HEK293 (cell line): Measurements from ENCODE around the gene DUSP22.

Source experiments
- KLF10 ChIP-seq: fragments of 450-650 bp; IDR thresholded peaks from 2 replicates; pipeline ENCODE4 v1.5.1; 2018; ENCODE audit warnings: missing biosample characterization, mild to moderate bottlenecking, missing genetic modification characterization
- ZNF121 ChIP-seq: fragments of 450-650 bp; formaldehyde crosslinking; IDR thresholded peaks from 2 replicates; pipeline ENCODE4 v1.5.1; 2016; ENCODE audit warnings: missing biosample characterization, missing genetic modification characterization
- ZNF221 ChIP-seq: fragments of 450-650 bp; formaldehyde crosslinking; IDR thresholded peaks from 2 replicates; pipeline ENCODE4 v1.5.1; 2017; ENCODE audit warnings: missing biosample characterization, missing genetic modification characterization, borderline replicate concordance
- ZNF292 ChIP-seq: fragments of 450-650 bp; formaldehyde crosslinking; IDR thresholded peaks from 2 replicates; pipeline ENCODE4 v1.5.1; 2016; ENCODE audit warnings: low read depth, missing biosample characterization, missing genetic modification characterization, borderline replicate concordance
- ZNF324 ChIP-seq: fragments of 450-650 bp; formaldehyde crosslinking; IDR thresholded peaks from 2 replicates; pipeline ENCODE4 v1.5.1; 2016; ENCODE audit warnings: missing biosample characterization, missing genetic modification characterization
- ZNF561 ChIP-seq: fragments of 450-650 bp; IDR thresholded peaks from 2 replicates; pipeline ENCODE4 v1.5.1; 2018; ENCODE audit warnings: missing biosample characterization, missing genetic modification characterization, borderline replicate concordance
- ZNF571 ChIP-seq: fragments of 450-650 bp; formaldehyde crosslinking; IDR thresholded peaks from 2 replicates; pipeline ENCODE4 v1.5.0; 2017; ENCODE audit warnings: missing biosample characterization, missing genetic modification characterization
- ZNF837 ChIP-seq: fragments of 450-650 bp; formaldehyde crosslinking; IDR thresholded peaks from 2 replicates; pipeline ENCODE4 v1.5.1; 2016; ENCODE audit warnings: missing biosample characterization, missing genetic modification characterization
- TF ChIP-seq, protein P1 (sequence below): fragments of 450-650 bp; formaldehyde crosslinking; IDR thresholded peaks from 2 replicates; pipeline ENCODE4 v1.5.1; 2016; ENCODE audit warnings: missing biosample characterization, missing genetic modification characterization
- TF ChIP-seq, protein P2 (sequence below): fragments of 450-650 bp; formaldehyde crosslinking; IDR thresholded peaks from 2 replicates; pipeline ENCODE4 v1.5.1; 2016; ENCODE audit warnings: missing biosample characterization, missing genetic modification characterization
- TF ChIP-seq, protein P3 (sequence below): fragments of 450-650 bp; formaldehyde crosslinking; IDR thresholded peaks from 2 replicates; pipeline ENCODE4 v1.5.1; 2016; ENCODE audit warnings: missing biosample characterization, missing genetic modification characterization, low read depth
- TF ChIP-seq, protein P4 (sequence below): sonication (generic); formaldehyde crosslinking; IDR thresholded peaks from 2 replicates; pipeline ENCODE4 v1.8.1; 2022; ENCODE audit warnings: mild to moderate bottlenecking, moderate library complexity, missing genetic modification reagents
- TF ChIP-seq, protein P5 (sequence below): fragments of 450-650 bp; formaldehyde crosslinking; IDR thresholded peaks from 2 replicates; pipeline ENCODE4 v1.5.1; 2016; ENCODE audit warnings: missing biosample characterization, missing genetic modification characterization

DNA sequence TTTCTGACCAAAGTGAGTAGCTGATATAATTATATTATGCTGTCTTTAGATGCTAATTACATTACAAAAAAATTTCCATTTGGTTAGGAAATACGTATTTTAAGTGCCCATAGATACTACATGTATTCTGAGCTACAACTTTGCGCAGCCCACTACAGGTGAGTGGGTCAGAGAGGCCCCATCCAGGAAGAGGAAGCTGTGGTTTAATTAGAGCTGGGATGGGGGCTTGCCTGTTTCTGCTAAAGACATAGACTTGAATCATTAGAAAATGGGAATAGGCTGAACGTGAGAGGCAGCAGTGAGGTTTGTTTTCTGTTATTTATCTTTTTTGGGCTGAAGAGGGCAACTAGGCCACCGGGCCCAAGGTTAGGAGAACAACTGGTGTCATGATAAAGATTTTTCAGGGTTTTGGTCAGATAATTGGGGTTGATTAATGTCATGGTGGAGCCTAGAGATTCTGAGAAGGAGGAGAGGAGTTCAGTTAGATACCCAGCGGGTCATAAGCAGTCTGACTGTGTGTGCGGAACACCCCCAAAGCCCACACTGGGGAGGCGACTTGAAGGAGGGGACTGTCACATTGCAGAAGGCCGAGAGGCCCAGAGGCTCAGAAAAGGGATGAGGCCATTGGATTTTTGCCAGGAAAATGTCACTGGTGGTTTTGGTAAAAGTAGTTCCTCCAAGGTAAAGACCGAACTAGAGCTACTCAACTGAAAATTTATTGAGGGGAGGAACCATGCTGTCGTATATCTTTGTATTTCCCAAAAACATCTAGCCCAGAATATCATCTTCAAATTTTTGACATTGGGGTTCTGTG is 84.7 kb downstream of the DUSP22 start:
- TF ChIP-seq ZNF837 (tag by site-specific recombination) (no peak), ZNF324 (no peak), ZNF561 (tag by site-specific recombination) (no peak), ZNF221 (tag by site-specific recombination) (no peak), KLF10 (tag by site-specific recombination) (no peak), ZNF121 (tag by site-specific recombination) (no peak), ZNF571 (tag by site-specific recombination) (no peak), ZNF292 (tag by site-specific recombination) (no peak)
- TF ChIP-seq, protein P1, sequence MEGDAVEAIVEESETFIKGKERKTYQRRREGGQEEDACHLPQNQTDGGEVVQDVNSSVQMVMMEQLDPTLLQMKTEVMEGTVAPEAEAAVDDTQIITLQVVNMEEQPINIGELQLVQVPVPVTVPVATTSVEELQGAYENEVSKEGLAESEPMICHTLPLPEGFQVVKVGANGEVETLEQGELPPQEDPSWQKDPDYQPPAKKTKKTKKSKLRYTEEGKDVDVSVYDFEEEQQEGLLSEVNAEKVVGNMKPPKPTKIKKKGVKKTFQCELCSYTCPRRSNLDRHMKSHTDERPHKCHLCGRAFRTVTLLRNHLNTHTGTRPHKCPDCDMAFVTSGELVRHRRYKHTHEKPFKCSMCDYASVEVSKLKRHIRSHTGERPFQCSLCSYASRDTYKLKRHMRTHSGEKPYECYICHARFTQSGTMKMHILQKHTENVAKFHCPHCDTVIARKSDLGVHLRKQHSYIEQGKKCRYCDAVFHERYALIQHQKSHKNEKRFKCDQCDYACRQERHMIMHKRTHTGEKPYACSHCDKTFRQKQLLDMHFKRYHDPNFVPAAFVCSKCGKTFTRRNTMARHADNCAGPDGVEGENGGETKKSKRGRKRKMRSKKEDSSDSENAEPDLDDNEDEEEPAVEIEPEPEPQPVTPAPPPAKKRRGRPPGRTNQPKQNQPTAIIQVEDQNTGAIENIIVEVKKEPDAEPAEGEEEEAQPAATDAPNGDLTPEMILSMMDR (tag by site-specific recombination): no peak
- TF ChIP-seq, protein P2, sequence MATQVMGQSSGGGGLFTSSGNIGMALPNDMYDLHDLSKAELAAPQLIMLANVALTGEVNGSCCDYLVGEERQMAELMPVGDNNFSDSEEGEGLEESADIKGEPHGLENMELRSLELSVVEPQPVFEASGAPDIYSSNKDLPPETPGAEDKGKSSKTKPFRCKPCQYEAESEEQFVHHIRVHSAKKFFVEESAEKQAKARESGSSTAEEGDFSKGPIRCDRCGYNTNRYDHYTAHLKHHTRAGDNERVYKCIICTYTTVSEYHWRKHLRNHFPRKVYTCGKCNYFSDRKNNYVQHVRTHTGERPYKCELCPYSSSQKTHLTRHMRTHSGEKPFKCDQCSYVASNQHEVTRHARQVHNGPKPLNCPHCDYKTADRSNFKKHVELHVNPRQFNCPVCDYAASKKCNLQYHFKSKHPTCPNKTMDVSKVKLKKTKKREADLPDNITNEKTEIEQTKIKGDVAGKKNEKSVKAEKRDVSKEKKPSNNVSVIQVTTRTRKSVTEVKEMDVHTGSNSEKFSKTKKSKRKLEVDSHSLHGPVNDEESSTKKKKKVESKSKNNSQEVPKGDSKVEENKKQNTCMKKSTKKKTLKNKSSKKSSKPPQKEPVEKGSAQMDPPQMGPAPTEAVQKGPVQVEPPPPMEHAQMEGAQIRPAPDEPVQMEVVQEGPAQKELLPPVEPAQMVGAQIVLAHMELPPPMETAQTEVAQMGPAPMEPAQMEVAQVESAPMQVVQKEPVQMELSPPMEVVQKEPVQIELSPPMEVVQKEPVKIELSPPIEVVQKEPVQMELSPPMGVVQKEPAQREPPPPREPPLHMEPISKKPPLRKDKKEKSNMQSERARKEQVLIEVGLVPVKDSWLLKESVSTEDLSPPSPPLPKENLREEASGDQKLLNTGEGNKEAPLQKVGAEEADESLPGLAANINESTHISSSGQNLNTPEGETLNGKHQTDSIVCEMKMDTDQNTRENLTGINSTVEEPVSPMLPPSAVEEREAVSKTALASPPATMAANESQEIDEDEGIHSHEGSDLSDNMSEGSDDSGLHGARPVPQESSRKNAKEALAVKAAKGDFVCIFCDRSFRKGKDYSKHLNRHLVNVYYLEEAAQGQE: no peak
- TF ChIP-seq, protein P3, sequence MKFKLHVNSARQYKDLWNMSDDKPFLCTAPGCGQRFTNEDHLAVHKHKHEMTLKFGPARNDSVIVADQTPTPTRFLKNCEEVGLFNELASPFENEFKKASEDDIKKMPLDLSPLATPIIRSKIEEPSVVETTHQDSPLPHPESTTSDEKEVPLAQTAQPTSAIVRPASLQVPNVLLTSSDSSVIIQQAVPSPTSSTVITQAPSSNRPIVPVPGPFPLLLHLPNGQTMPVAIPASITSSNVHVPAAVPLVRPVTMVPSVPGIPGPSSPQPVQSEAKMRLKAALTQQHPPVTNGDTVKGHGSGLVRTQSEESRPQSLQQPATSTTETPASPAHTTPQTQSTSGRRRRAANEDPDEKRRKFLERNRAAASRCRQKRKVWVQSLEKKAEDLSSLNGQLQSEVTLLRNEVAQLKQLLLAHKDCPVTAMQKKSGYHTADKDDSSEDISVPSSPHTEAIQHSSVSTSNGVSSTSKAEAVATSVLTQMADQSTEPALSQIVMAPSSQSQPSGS (tag by site-specific recombination): no peak
- TF ChIP-seq, protein P4, sequence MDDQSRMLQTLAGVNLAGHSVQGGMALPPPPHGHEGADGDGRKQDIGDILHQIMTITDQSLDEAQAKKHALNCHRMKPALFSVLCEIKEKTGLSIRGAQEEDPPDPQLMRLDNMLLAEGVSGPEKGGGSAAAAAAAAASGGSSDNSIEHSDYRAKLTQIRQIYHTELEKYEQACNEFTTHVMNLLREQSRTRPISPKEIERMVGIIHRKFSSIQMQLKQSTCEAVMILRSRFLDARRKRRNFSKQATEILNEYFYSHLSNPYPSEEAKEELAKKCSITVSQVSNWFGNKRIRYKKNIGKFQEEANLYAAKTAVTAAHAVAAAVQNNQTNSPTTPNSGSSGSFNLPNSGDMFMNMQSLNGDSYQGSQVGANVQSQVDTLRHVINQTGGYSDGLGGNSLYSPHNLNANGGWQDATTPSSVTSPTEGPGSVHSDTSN: no peak
- TF ChIP-seq, protein P5, sequence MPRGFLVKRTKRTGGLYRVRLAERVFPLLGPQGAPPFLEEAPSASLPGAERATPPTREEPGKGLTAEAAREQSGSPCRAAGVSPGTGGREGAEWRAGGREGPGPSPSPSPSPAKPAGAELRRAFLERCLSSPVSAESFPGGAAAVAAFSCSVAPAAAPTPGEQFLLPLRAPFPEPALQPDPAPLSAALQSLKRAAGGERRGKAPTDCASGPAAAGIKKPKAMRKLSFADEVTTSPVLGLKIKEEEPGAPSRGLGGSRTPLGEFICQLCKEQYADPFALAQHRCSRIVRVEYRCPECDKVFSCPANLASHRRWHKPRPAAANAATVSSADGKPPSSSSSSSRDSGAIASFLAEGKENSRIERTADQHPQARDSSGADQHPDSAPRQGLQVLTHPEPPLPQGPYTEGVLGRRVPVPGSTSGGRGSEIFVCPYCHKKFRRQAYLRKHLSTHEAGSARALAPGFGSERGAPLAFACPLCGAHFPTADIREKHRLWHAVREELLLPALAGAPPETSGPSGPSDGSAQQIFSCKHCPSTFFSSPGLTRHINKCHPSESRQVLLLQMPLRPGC (tag by site-specific recombination): no peak
